ENCODE results near the gene CX3CL1. TPM values are rescaled to one million over a fixed set of nuclear protein-coding genes. Genes with fewer than 3 reads are reported as not detected.

Gene CX3CL1
- total RNA-seq, 1 experiment from 2014 or later: 1.7 TPM

GRCh38 chr16:57411362-57411976 is 39.2 kb downstream of the CX3CL1 start:
- no peaks in the 10 kb centered on the region for H3K79me2 ChIP-seq (ENCODE audit: insufficient read depth, low read length)
- H3K56ac ChIP-seq (ENCODE audit: insufficient read length, low read depth, low read length): no peak overlapping the region
- no peak overlapping the region for H3K23ac ChIP-seq (ENCODE audit: insufficient read length, low read depth, low read length)
- H2BK20ac ChIP-seq (ENCODE audit: low read depth, low read length, poor library complexity, severe bottlenecking): no peak overlapping the region
- TF ChIP-seq CTCF (conservative IDR thresholded peaks at IDR 0.05): no peak
- H2BK15ac ChIP-seq (ENCODE audit: low read depth, low read length): no peak overlapping the region
- no peaks in the 10 kb centered on the region for H3K9me3 ChIP-seq (ENCODE audit: control insufficient read depth, low read depth, low read length)
- H2BK5ac ChIP-seq (ENCODE audit: insufficient read length, low read length): no peak overlapping the region
- no peak overlapping the region for H3T11ph ChIP-seq (ENCODE audit: low read length)
- H4K8ac ChIP-seq (replicated peaks; ENCODE audit: insufficient read length, low read depth, low read length): no peak overlapping the region
- H3K4ac ChIP-seq (ENCODE audit: low read depth, low read length): no peak overlapping the region
- H3K4me3 Mint-ChIP-seq: no peak overlapping the region
- no peak overlapping the region; the same call in 1 of the 2 replicates for H3K14ac ChIP-seq (ENCODE audit: insufficient read depth, low read length)
- no peaks in the 10 kb centered on the region for H4K20me1 ChIP-seq (ENCODE audit: control insufficient read depth, insufficient read depth, insufficient read length)
- H3K27me3 ChIP-seq (ENCODE audit: insufficient read depth, low read length): no peaks in the 10 kb centered on the region
- no peak overlapping the region for H2AK5ac ChIP-seq (ENCODE audit: insufficient read length, low read length)
- no peak overlapping the region for H2BK120ac ChIP-seq (ENCODE audit: low read depth, low read length, poor library complexity, severe bottlenecking)
- no peak overlapping the region for H3K18ac ChIP-seq (ENCODE audit: insufficient read length, low read depth, low read length)
- no peak overlapping the region for H3K9ac ChIP-seq (ENCODE audit: extremely low read depth, insufficient read length, low read length)
- H4K91ac ChIP-seq (ENCODE audit: insufficient read length, low read depth, low read length): no peak overlapping the region
- H3K36me3 Mint-ChIP-seq (ENCODE audit: insufficient read depth in 1 of 3, low read depth in 3 of 3): no peaks in the 10 kb centered on the region
- DNase-seq: no peak
- H3K4me2 ChIP-seq (ENCODE audit: insufficient read depth, insufficient read length, low read length): no peak overlapping the region
- no peaks in the 10 kb centered on the region for H3K79me1 ChIP-seq (ENCODE audit: insufficient read depth, low read depth, low read length, poor library complexity, severe bottlenecking)
- no peak overlapping the region for H4K5ac ChIP-seq (ENCODE audit: insufficient read length, low read depth, low read length)
- WGBS (ENCODE audit: extremely low coverage, insufficient read length, low lambda C conversion rate): no CpG with 5 or more reads among the region's 12 CpGs
- H3K9me3 Mint-ChIP-seq: no peaks in the 10 kb centered on the region
- no peak overlapping the region for H2BK12ac ChIP-seq (ENCODE audit: insufficient read length, low read depth, low read length)
- peaks cover under 1% of the 10 kb centered on the region for H3K23me2 ChIP-seq (ENCODE audit: insufficient read length, low read depth, low read length, poor library complexity, severe bottlenecking)
- H3K4me1 Mint-ChIP-seq: peaks cover 2 to 8% of the 10 kb centered on the region in 2 experiments; a peak in 2 of 4 replicates
- H3K4me1 ChIP-seq (ENCODE audit: insufficient read depth, low read length): no peaks in the 10 kb centered on the region
- H3K27me3 Mint-ChIP-seq (ENCODE audit: low read depth): peaks cover 1% of the 10 kb centered on the region
- no peak overlapping the region for H3K27ac ChIP-seq (ENCODE audit: insufficient read length, low read depth, low read length)
- no peak overlapping the region for H3K27ac Mint-ChIP-seq
- no peak overlapping the region for H2AFZ ChIP-seq (ENCODE audit: low read length)

All from H9 (cell line).